Mesenchymal stem cell (in vitro differentiated cells and primary cell): Measurements from ENCODE around the gene KITLG.

Experiments used
- DNase-seq: peaks from one replicate; pipeline ENCODE4 v3.0.0-alpha.2; 2013
- H2AFZ ChIP-seq: one replicate; pipeline ENCODE4 v1.6.1; 2013; ENCODE audit warnings: low read depth, mild to moderate bottlenecking, control low read depth, inconsistent platforms, low read length, moderate library complexity
- H2AK5ac ChIP-seq: 2 replicates; pipeline ENCODE4 v1.6.1; 2013; ENCODE audit warnings: low read length, moderate library complexity, mild to moderate bottlenecking, inconsistent platforms; ENCODE audit not compliant: severe bottlenecking
- H2BK120ac ChIP-seq: one replicate; pipeline ENCODE4 v1.6.1; 2013; ENCODE audit warnings: low read depth, mild to moderate bottlenecking, inconsistent platforms, low read length, moderate library complexity
- H2BK12ac ChIP-seq, 2 experiments: one replicate each; pipeline ENCODE4 v1.6.1; 2013; ENCODE audit warnings: inconsistent platforms in 2 of 2, low read length in 2 of 2, mild to moderate bottlenecking in 2 of 2, moderate library complexity in 2 of 2, control low read depth in 1 of 2
- H2BK15ac ChIP-seq: one replicate; pipeline ENCODE4 v1.6.1; 2013; ENCODE audit warnings: mild to moderate bottlenecking, low read depth, inconsistent platforms; ENCODE audit not compliant: poor library complexity, severe bottlenecking
- H2BK5ac ChIP-seq: 2 replicates; pipeline ENCODE4 v1.6.1; 2013; ENCODE audit warnings: low read depth, mild to moderate bottlenecking, low read length, control low read depth, inconsistent platforms; ENCODE audit not compliant: poor library complexity, severe bottlenecking
- H3K14ac ChIP-seq, 2 experiments: one replicate each; pipeline ENCODE4 v1.6.1; 2013; ENCODE audit warnings: inconsistent platforms in 2 of 2, low read length in 2 of 2, control low read depth in 1 of 2, mild to moderate bottlenecking in 1 of 2, moderate library complexity in 1 of 2
- H3K18ac ChIP-seq, 2 experiments: one replicate each; pipeline ENCODE4 v1.6.1; 2013; ENCODE audit warnings: inconsistent platforms in 2 of 2, low read length in 2 of 2, control low read depth in 1 of 2, low read depth in 1 of 2, mild to moderate bottlenecking in 1 of 2
- H3K23ac ChIP-seq, 2 experiments: one replicate each; pipeline ENCODE4 v1.6.1; 2013; ENCODE audit warnings: inconsistent platforms in 2 of 2, low read length in 2 of 2, mild to moderate bottlenecking in 2 of 2, moderate library complexity in 2 of 2, control low read depth in 1 of 2
- H3K27ac ChIP-seq: 2 replicates; pipeline ENCODE4 v1.5.1; 2013; ENCODE audit warnings: mild to moderate bottlenecking, moderate library complexity, low read length, control low read depth, inconsistent platforms; ENCODE audit not compliant: poor library complexity, severe bottlenecking
- H3K27me3 ChIP-seq, 2 experiments: 2 replicates each; pipeline versions ENCODE4 v1.6.1 to v1.7.0; 2013; ENCODE audit warnings: low read length in 2 of 2, mild to moderate bottlenecking in 2 of 2, moderate library complexity in 2 of 2, control low read depth in 1 of 2, inconsistent platforms in 1 of 2; ENCODE audit not compliant: control insufficient read depth in 1 of 2, insufficient read depth in 1 of 2
- H3K36me3 ChIP-seq, 2 experiments: 2 replicates each; pipeline versions ENCODE4 v1.6.1 to v1.7.0; 2013; ENCODE audit warnings: low read length in 2 of 2, control low read depth in 1 of 2, inconsistent platforms in 1 of 2, low read depth in 1 of 2, mild to moderate bottlenecking in 1 of 2; ENCODE audit not compliant: insufficient read depth in 2 of 2, control insufficient read depth in 1 of 2
- H3K4ac ChIP-seq, 2 experiments: one replicate each; pipeline ENCODE4 v1.6.1; 2013; ENCODE audit warnings: inconsistent platforms in 2 of 2, low read length in 2 of 2, mild to moderate bottlenecking in 2 of 2, moderate library complexity in 2 of 2, control low read depth in 1 of 2, low read depth in 1 of 2
- H3K4me1 ChIP-seq: 2 replicates; pipeline ENCODE4 v1.6.1; 2013; ENCODE audit warnings: low read depth, low read length, control low read depth; ENCODE audit not compliant: control insufficient read depth, insufficient read depth
- H3K4me2 ChIP-seq: 2 replicates; pipeline ENCODE4 v1.6.1; 2013; ENCODE audit warnings: low read length, mild to moderate bottlenecking, inconsistent platforms; ENCODE audit not compliant: poor library complexity, severe bottlenecking
- H3K4me3 ChIP-seq, 2 experiments: 2 replicates each; pipeline versions ENCODE4 v1.5.1 to v1.7.0; 2013; ENCODE audit warnings: low read length in 2 of 2, mild to moderate bottlenecking in 2 of 2, control low read depth in 1 of 2, low read depth in 1 of 2; ENCODE audit not compliant: insufficient read depth in 1 of 2
- H3K79me1 ChIP-seq: replicated peaks from 2 replicates; pipeline ENCODE4 v1.6.1; 2013; ENCODE audit warnings: mild to moderate bottlenecking, control low read depth, low read length, inconsistent platforms; ENCODE audit not compliant: poor library complexity, severe bottlenecking
- H3K9ac ChIP-seq: 2 replicates; pipeline ENCODE4 v1.7.0; 2013; ENCODE audit warnings: mild to moderate bottlenecking, low read length, moderate library complexity
- H3K9me3 ChIP-seq: 2 replicates; pipeline ENCODE4 v1.7.0; 2013; ENCODE audit warnings: mild to moderate bottlenecking, low read length; ENCODE audit not compliant: control insufficient read depth
- H4K8ac ChIP-seq: one replicate; pipeline ENCODE4 v1.6.1; 2013; ENCODE audit warnings: inconsistent platforms, mild to moderate bottlenecking, low read length, moderate library complexity
- H4K91ac ChIP-seq: one replicate; pipeline ENCODE4 v1.6.1; 2013; ENCODE audit warnings: mild to moderate bottlenecking, low read length, inconsistent platforms
- WGBS: methylation state at CpG from one replicate; pipeline ENCODE4 v1.1.7; 2013; ENCODE audit warnings: mixed read lengths; 5-methylcytosine and 5-hydroxymethylcytosine counted together

The KITLG gene

DNA sequence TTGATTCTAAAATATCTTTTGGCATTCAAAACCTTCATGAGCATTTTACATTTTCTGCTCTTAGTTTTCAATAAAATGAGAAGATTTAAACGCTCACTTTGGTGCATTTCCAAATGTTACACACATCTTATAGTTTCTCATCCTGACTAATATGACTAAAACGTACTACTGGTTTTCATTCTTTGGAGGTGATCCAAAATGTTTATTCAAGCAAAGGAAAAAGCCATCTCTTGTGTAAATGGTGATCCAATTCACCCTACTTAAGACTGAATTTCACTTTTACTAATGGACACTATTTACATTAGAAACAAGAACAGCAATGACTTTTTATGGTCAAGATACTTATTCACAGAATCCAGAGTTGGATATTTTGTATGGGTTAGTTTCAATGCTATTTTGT is 86.6 kb downstream of the KITLG start:
- H3K18ac ChIP-seq: no peak overlapping the region
- no peak overlapping the region for H3K4ac ChIP-seq
- H3K23ac ChIP-seq: no peak overlapping the region
- H3K14ac ChIP-seq: no peak overlapping the region
- no peak overlapping the region for H2BK5ac ChIP-seq
- no peaks in the 10 kb centered on the region for H3K27me3 ChIP-seq
- H2BK15ac ChIP-seq: no peak overlapping the region
- H3K4me1 ChIP-seq: no peaks in the 10 kb centered on the region
- peaks cover 1% of the 10 kb centered on the region for H3K79me1 ChIP-seq
- no peak overlapping the region for H3K27ac ChIP-seq
- H2BK12ac ChIP-seq: no peak overlapping the region
- H4K91ac ChIP-seq: no peak overlapping the region
- H3K4me3 ChIP-seq: no peak overlapping the region
- H3K4me2 ChIP-seq: no peak overlapping the region
- no peak overlapping the region for H2AK5ac ChIP-seq
- H2AFZ ChIP-seq: no peak overlapping the region
- H3K9me3 ChIP-seq: no peaks in the 10 kb centered on the region
- no peak overlapping the region for H3K9ac ChIP-seq
- H3K36me3 ChIP-seq: peaks cover 0 to 21% of the 10 kb centered on the region in 2 experiments
- 20% methylated on average over 1 of the region's 2 CpGs for WGBS
- no peak overlapping the region for H4K8ac ChIP-seq
- H2BK120ac ChIP-seq: no peak overlapping the region
- peak; percentile 74 for DNase-seq

DNA sequence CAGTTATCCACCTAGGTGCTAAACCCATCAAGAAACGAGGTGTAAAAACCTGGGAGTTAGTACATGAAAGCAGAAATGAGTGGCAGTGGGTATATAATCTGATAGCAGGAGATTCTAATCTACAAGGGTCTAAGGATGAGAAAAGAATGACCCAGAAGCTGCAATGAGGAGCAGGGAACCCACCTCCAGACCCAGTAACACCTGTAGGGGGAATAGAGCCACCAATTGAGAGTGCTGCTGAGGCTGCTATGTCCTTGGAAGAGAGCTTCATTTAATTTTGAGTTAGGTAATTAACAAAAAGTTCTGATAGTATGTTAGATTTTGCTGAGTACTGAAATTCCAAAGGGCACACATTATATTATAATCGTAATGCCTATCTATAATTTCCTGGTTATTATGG is 89.8 kb downstream of the KITLG start:
- no peak overlapping the region for H2AK5ac ChIP-seq
- 97% methylated on average over 2 of the region's 2 CpGs for WGBS
- H2BK5ac ChIP-seq: no peak overlapping the region
- no peak overlapping the region for H3K27ac ChIP-seq
- H2BK15ac ChIP-seq: no peak overlapping the region
- no peak overlapping the region for H3K18ac ChIP-seq
- peaks cover 0 to 11% of the 10 kb centered on the region in 2 experiments for H3K36me3 ChIP-seq
- H3K4ac ChIP-seq: no peak overlapping the region
- H3K79me1 ChIP-seq: no peaks in the 10 kb centered on the region
- H3K23ac ChIP-seq: no peak overlapping the region
- H3K4me2 ChIP-seq: no peak overlapping the region
- no peak overlapping the region for H3K9ac ChIP-seq
- no peak overlapping the region for H3K14ac ChIP-seq
- no peak overlapping the region for H2AFZ ChIP-seq
- no peak overlapping the region for H3K4me3 ChIP-seq
- no peak overlapping the region for H4K8ac ChIP-seq
- H3K27me3 ChIP-seq: no peaks in the 10 kb centered on the region
- H4K91ac ChIP-seq: no peak overlapping the region
- H3K4me1 ChIP-seq: no peaks in the 10 kb centered on the region
- no peak overlapping the region for H2BK12ac ChIP-seq
- DNase-seq: no peak
- no peak overlapping the region for H2BK120ac ChIP-seq
- H3K9me3 ChIP-seq: no peaks in the 10 kb centered on the region

DNA sequence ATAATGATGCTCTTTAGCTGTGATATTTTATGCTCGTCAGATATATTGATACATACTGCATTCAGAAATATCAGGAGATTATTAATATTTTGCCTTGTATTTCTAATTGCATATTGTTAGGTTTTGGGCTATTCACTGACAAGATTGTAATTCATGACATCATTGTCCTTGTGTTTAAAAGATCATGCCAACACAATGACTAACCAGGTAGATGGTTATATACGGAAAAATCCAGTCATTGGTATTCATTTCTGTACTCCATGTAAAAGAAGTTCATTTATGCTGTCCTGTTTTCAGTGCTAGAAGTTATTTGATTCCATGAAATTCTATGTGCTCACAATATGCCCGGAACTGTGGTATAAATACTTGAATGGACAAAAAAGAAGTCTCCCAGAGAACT is 107.5 kb downstream of the KITLG start:
- Histone ChIP-seq H3K14ac (no peak overlapping the region), H4K8ac (no peak overlapping the region), H3K79me1 (no peaks in the 10 kb centered on the region), H3K23ac (no peak overlapping the region), H3K27me3 (no peaks in the 10 kb centered on the region), H4K91ac (no peak overlapping the region), H2AK5ac (no peak overlapping the region), H3K4me2 (no peak overlapping the region), H3K9me3 (no peaks in the 10 kb centered on the region), H3K36me3 (no peaks in the 10 kb centered on the region), H2BK12ac (no peak overlapping the region), H3K9ac (no peak overlapping the region), H3K4me3 (no peak overlapping the region), H3K18ac (no peak overlapping the region), H3K4ac (no peak overlapping the region), H2BK5ac (no peak overlapping the region), H3K27ac (no peak overlapping the region), H2BK15ac (no peak overlapping the region), H2AFZ (no peak overlapping the region), H2BK120ac (no peak overlapping the region), H3K4me1 (no peaks in the 10 kb centered on the region)
- 64% methylated on average over 2 of the region's 3 CpGs for WGBS
- DNase-seq: peak; percentile 28

DNA sequence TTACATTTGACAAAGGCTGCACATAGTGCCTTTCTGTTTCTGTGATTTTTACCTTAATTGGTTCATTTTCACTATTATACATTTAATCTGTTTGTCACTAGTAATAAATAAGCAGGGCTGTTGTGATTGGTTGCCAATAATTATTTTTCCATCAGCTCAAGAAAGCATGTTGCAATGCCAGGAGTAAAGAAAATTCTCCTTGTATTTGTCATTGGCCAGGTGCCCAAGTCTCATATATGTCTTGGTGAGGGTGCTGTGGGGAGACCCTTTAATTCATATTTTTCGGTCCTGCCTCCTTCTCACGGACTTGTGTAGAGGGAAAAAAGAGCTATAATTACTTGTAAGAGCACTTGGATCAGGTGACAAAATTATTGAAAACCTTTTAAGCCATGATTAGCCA is 108.0 kb downstream of the KITLG start:
- no peak for DNase-seq
- no peaks in the 10 kb centered on the region for H3K36me3 ChIP-seq
- H2AK5ac ChIP-seq: no peak overlapping the region
- H3K9me3 ChIP-seq: no peaks in the 10 kb centered on the region
- no peak overlapping the region for H2BK5ac ChIP-seq
- H3K4me2 ChIP-seq: no peak overlapping the region
- no peaks in the 10 kb centered on the region for H3K79me1 ChIP-seq
- H2AFZ ChIP-seq: no peak overlapping the region
- no peak overlapping the region for H3K4ac ChIP-seq
- no peak overlapping the region for H2BK12ac ChIP-seq
- no peaks in the 10 kb centered on the region for H3K4me1 ChIP-seq
- WGBS: 83% methylated on average over 1 of the region's 2 CpGs
- H3K14ac ChIP-seq: no peak overlapping the region
- H3K27me3 ChIP-seq: no peaks in the 10 kb centered on the region
- peak overlapping the region; percentile 42 for H3K9ac ChIP-seq
- H2BK15ac ChIP-seq: no peak overlapping the region
- no peak overlapping the region for H4K8ac ChIP-seq
- H2BK120ac ChIP-seq: no peak overlapping the region
- no peak overlapping the region for H4K91ac ChIP-seq
- no peak overlapping the region for H3K27ac ChIP-seq
- H3K4me3 ChIP-seq: no peak overlapping the region
- H3K18ac ChIP-seq: no peak overlapping the region
- no peak overlapping the region for H3K23ac ChIP-seq
